GM18907 (cell line): Measurements from ENCODE around the gene RAD51C.
"Not testable (repeated sequence)": the region's sequence is repeated elsewhere in the genome, so short reads cannot be mapped to it uniquely, and the experiment has no call there.

ENCODE experiments used
- ATAC-seq: cut with Tn5 transposase; IDR thresholded peaks from one replicate; pipeline ENCODE4 v1.9.1; 2021; ENCODE audit warnings: mild to moderate bottlenecking, moderate library complexity; ENCODE audit not compliant: unreplicated experiment

RAD51C gene

DNA sequence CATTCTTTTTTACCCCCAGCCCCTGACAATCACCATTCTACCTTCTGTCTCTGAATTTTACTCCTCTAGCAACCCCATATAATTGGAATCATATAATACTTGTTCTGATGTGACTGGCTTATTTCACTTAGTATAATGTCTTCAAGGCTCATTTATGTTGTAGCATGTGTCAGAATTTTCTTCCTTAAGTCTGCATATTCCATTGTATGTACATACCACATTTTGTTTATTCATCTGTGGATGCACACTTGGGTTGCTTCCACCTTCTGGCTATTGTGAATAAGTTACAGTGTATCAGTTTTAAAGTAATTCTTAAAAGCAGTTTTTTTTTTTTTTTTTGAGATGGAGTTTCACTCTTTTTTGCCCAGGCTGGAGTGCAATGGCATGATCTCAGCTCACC is 38.5 kb downstream of the RAD51C start:
- ATAC-seq = no peak

DNA sequence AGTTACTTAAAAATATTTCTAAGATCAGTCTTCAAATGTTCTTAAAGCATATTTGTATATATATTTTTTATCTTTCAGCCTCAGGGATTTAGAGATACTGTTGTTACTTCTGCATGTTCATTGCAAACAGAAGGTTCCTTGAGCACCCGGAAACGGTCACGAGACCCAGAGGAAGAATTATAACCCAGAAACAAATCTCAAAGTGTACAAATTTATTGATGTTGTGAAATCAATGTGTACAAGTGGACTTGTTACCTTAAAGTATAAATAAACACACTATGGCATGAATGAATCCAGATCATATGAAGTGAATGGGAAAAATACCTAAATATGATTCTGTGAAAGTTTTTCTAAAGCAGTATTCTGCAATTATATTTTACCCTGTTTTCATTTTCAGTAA is 41.6 kb downstream of the RAD51C start:
- no peak for ATAC-seq

DNA sequence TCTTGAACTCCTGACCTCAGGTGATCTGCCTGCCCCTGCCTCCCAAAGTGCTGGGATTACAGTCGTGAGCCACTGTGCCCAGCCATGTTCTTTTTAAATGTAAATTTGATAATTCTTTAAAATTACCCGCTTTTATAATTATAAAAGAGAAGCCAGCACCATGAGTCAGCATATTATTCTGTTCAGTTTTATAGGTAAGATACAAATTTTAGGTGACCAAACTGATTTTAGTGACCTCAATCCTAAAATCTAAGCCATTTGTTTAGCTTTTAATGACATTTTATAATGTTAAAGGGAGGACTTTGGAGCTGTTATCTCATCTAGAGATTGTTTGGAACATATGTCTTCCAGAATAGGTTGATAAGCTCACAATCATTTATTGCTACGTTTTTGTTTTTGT is 42.4 kb downstream of the RAD51C start:
- no peak for ATAC-seq

DNA sequence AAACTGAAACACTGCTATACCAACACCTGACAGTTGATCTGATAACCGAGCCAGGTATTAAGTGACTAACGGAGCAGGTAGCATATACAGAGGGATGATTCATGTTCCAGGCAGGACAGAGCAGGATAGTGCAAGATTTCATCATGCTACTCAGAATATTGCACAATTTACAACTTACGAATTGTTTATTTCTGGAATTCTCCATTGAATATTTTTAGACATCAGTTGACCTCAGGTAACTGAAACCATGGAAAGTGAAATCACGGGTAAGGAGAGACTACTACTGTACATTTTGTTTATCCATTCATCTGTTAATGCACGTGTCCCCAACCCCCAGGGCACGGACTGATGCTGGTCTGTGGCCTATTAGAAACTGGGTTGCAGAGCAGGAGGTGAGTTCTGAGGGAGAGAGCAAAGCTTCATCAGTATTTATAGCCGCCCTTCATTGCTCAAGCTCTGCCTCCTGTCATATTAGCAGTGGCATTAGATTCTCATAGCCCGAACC is 48.8 kb downstream of the RAD51C start:
- no peak for ATAC-seq

DNA sequence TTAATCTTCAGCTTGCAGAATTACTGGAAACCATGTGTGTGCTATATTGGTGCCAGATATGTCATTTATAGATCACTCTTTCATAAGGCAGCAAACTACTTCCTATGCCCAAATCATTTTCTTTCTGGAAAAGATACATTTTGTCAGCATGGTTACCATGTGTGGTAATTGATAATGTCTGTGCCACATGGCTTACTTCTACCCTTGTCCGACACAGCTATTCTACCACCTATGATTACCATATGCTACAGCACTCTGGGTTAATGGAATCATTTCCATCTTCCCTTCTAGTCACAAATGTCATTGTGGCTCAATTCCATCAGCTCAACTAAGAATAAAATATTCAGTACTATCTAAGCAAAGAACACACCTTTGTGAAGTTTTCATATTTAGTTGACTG is 55.3 kb downstream of the RAD51C start:
- no peak for ATAC-seq

DNA sequence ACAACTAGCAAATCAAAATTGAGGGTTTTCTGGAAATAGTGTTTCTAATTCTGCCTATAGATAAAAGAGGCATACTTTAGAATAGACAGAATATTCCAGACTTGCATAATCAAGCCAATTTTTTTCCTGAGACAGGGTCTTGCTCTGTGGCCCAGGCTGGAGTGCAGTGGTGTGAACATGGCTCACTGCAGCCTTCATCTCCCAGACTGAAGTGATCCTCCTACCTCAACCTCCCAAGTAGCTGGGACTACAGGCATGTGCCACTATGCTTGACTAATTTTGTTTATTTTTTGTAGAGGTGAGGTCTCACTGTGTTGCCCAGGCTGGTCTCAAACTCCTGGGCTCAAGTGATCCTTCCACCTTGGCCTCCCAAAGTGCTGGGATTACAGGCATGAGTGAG is 57.2 kb downstream of the RAD51C start:
- ATAC-seq = not testable (repeated sequence)

DNA sequence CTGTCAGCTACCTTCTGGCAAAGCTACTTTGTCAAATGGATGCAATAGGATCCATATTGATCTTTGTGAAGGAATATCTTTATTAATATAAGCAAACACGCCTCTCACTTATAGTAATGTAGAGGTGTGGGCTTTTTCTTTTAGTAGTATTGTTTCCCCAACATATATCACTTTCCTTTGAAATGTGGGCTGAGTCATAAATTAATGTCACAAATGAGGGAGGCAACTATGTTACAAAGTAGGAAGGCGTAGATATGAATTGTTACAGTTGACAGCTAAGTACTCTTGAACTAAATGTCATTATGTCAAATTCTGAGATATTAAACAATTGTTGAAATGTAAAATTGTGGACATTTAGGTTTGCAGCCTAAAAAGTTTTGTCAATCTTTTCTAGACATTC is 60.6 kb downstream of the RAD51C start:
- no peak for ATAC-seq

DNA sequence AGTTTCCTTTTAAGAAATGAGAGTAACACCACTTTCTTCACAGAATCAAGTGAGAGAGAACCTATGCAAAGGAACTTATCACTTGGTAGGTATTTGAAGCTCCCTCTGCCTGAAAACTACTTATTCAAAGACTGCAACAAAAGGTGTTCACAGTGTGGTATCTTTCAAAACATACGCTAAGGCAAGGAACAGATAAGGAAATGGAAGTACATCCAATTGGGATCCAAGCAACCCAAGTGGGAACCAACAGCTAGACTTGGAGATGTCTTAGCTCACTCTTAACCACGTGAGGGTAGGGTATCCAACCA is 62.8 kb downstream of the RAD51C start:
- ATAC-seq = no peak

DNA sequence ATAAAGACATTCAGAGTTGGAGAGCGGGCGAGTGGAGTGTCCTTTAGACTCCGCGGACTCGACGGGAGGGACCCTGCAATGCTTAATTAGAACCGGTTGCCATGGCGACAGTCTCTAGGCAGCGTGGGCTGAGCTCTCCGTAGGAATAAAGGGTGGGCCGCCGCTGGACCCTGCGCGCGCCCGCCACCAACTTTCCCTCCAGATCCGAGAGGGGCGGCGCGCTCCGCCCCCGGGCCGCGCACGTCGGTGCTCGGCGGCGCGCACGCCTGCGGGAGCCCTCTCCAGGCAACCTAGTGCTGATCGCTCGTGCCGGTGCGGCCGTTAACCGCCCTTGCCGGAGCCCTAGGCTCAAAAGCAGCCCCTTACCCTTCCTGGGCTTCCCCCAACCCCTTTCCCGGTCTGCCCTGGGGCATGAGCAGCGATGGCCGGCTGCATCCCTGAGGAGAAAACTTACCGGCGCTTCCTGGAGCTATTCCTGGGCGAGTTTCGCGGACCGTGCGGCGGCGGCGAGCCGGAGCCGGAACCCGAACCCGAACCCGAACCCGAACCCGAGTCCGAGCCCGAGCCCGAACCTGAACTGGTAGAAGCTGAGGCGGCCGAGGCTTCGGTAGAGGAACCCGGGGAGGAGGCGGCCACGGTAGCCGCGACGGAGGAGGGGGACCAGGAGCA is 63.3 kb downstream of the RAD51C start, which contains the start of gene PPM1E:
PPM1E (plus strand) TSS at position 278 of the 669 bp plus-strand sequence.
- ATAC-seq = no peak

DNA sequence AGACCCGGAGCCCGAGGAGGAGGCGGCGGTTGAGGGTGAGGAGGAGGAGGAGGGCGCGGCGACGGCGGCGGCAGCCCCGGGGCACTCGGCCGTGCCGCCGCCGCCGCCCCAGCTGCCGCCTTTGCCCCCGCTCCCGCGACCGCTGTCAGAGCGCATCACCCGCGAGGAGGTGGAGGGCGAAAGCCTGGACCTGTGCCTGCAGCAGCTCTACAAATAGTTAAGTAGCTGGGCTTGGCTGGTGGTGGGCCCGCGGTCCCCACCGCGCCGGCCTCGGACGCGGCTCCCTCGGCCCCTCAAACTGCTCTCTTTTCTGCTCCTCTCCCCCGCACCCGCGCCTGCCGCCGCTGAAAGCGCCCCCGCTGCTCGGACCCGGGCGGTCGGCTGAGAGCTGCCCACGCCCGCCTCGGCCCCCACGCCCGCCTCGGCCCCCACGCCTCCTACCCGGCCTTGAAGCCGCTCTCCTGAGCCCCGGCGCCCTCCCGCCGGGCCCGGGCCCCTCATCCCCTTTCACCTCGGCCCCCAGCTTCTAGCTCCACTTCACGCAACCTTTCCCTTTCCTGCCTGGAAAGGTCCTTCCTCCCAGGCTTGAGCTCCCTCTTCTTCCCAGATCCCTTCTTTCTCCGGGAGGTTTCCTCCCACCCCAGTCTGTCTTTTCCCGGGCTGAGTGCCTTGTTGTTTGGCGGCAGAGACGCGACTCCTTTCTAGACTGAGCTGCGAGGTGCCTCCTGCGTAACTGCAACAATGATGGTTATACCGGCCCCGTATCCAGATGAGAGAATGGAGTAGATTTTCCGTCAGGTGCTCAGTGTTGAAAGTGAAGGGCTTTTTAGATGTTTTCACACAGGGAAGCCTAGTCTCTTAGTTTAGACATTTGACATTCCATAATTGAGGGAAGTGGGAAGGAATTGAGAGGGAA is 64.1 kb downstream of the RAD51C start:
- no peak for ATAC-seq

DNA sequence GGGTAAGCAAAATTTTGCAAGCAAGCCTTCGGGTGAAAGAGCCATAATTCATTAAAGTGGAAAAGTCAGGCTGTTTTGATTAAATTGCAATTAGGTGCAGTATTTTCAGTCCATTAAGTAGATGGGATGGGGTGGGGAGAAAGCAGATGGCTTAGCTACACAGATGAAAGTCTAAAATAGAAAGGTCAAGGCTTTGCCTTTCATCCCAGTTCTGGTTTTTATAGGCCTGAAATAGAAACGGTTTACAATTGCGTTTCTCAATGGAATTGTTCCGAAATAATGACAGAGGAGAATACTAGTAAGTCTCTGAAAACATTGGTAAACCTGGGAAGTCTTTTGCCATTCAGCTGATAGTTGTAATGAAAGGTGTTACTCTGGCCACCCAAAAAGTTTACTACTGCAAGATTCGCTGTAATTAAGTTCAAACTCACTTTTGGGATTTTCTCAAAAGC is 64.8 kb downstream of the RAD51C start:
- ATAC-seq = no peak

DNA sequence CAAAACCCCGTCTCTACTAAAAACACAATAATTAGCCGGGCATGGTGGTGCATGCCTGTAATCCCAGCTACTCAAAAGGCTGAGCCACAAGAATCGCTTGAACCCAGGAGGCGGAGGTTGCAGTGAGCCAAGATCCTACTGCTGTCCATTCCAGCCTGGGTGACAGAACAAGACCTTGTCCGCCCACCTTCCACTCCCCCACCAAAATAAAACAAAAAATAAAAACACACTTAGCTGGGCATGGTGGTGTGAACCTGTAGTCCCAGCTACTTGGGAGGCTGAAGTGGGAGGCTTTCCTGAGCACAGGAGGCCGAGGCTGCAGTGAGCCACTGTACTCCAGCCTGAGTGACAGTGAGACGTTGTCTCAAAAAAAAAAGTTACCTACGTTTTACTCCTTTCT is 66.5 kb downstream of the RAD51C start:
- ATAC-seq = no peak

DNA sequence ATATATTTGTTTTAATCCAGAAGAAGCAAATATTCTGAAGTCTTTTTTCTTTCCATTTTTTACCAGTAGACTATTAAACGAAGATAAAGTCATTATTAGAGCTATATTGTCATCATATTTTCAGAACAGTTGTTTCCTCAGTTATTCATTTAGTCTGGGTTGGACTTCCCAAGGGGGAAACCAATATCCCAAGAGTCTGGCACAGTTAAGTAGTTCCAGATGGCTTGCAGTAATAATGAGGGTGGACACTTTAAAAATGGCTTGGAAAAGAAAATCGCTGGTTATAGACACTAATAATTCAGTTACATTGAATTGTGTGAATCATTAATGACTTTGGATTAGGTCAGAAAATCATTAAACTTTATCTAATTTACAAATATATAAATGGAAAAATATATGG is 67.1 kb downstream of the RAD51C start:
- ATAC-seq = no peak

DNA sequence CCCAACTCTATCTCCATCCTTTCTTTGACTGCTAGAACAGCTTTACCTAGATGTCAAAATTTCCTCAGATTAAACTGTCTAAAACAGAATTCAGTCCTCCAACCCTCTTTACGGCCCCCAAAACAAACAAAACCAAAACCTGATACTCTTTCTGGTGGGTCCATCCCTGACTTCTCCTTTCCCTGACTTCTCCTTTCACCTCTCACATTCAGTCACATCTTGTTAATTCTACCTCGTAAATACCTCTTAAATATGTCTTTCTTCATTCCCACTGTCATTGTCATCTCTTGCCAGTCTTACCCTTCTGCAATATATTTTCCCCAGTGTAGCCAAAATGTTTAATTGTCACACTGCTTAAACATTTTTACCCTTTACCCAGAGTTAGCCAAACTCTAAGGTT is 67.8 kb downstream of the RAD51C start:
- no peak for ATAC-seq

DNA sequence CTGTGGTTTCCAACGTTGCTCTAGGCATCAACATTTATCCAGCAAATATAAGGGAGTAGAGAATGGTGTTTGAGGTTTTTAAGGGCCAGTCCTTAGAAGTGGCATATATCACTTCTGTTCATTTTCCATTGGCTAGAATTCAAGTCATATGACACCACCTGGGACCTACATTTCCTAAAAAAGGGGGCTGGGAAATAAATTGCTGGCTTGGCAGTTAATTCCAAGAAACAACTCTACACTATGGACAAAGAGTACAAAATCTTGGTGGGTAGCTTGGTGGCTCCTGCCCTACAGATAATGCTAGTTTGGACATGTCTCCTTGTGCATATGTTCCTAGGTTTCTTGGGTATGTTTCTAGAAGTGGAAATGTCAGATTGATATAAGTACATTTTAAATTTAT is 70.9 kb downstream of the RAD51C start:
- no peak for ATAC-seq

DNA sequence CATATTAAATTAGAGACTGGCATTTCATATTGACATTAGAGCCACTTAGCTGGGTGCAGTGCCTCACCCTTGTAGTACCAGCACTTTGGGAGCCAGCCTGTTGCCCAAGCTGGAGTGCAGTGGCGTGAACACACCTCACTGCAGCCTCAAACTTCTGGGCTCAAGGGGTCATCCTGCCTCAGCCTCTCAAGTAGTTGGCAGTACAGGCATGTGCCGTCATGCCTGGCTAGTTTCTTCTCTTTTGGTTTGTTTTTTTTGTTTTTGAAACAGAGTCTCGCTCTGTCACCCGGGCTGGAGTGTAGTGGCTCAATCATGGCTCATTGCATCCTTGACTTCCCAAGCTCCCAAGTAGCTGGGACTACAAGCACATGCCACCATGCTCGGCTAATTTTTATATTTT is 72.0 kb downstream of the RAD51C start:
- no peak for ATAC-seq

DNA sequence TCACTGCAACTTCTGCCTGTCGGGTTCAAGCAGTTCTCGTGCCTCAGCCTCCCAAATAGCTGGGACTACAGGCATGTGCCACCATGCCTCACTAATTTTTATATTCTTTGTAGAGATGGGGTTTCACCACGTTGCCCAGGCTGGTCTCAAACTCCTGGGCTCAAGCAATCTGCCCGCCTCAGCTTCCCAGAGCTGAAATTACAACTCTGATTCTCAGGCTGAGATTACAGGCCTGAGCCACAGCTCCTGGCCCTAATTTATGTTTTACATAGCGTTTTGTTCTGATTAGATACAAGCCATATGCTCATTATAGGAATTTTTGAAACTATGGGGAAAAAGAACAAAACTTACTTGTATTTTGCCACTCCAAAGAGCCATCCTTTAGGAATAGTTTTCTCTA is 86.1 kb downstream of the RAD51C start:
- not testable (repeated sequence) for ATAC-seq

DNA sequence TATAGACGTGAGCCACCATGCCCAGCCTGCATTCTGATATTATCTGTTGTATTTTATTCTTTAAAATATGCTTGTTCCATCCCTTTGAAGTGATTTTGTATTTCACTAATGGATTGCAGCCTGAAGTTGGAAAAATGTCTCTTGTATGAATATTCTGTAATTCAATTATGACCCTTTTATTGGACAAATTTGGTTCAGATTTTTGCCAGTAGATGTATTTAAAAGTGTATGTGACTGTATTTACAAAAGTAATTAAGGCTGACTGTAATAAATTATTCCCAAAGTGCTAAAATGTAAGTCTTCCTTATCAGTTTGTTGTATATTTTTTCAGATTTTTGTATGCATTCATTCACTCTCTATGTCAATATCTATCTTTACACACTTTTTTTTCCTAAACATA is 87.0 kb downstream of the RAD51C start:
- no peak for ATAC-seq

DNA sequence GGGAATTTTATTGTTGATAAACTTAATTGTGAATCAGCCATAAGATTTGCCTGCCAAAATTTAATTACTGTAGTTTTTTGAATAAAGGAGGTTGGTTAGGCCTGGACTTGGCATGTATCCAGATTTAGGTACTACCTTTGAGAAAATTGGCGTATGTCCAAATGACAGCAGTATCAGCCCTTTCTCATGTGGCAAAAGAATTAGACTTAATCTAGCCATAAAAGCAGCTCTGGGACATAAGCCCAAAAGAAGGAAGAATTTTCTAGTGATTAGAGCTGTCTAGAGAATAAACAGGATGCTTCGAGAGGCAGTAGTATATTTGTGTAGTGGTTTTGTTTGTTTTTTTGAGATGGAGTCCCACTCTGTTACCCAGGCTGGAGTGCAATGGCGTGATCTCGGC is 91.0 kb downstream of the RAD51C start:
- no peak for ATAC-seq

DNA sequence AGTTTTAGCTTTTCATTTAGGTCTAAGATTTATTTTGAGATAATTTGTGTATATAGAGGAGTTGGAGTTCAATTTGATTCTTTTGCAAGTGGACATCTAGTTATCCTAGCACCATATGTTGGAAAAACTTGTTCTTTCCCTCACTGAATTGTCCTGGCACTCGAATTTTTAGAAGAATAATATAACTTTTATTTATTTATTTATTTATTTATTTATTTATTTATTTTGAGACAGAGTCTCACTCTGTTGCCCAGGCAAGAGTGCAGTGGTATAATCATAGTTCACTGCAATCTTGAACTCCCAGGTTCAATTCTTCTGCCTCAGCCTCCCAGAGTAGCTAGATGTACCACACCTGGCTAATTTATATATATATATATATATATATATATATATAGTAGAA is 92.7 kb downstream of the RAD51C start:
- ATAC-seq = no peak
